Measurements from ENCODE around the gene ZNF407. TPM values are rescaled to one million over a fixed set of nuclear protein-coding genes. Genes with fewer than 3 reads are reported as not detected.

Gene ZNF407
- total RNA-seq, 1 donor from 2014 or later: 11.4 TPM

GRCh38 chr18:75113455-75113854, 515.8 kb downstream of the ZNF407 start:
- DNase-seq (ENCODE audit: low read depth in 2 of 2): no peak

GRCh38 chr18:75114231-75114764, 516.6 kb downstream of the ZNF407 start:
- no peak for DNase-seq (ENCODE audit: low read depth in 2 of 2)

Other genes with a start within 250 kb of the ZNF407 start
- not detected in 2 replicates for gene DIPK1C, start 140.6 kb upstream of the ZNF407 start, total RNA-seq
- gene CNDP2, start 101.5 kb upstream of the ZNF407 start, total RNA-seq: 50.3 and 76.9 TPM in 2 replicates
- not detected in 2 replicates for gene CNDP1, start 63.4 kb upstream of the ZNF407 start, total RNA-seq